ENCODE measurements around the gene ACP5. TPM values are rescaled to one million over a fixed set of nuclear protein-coding genes. Genes with fewer than 3 reads are reported as not detected.

ACP5 gene
- total RNA-seq, 2 experiments from 2014 or later, result 4.7 to 6.2 TPM

- no peak overlapping the region for H3K27ac Mint-ChIP-seq
- TF ChIP-seq CTCF (IDR thresholded peaks at IDR 0.05), result no peak
- H3K4me3 Mint-ChIP-seq, result no peak overlapping the region
Measured at GRCh38 chr19:11534538-11534937, 42.9 kb downstream of the ACP5 start.

GRCh38 chr19:11530432-11530831, 47.0 kb downstream of the ACP5 start:
- no peaks in the 10 kb centered on the region for H3K9me3 Mint-ChIP-seq
- H3K4me3 Mint-ChIP-seq, result no peak overlapping the region
- peak; percentile 6 for ATAC-seq
- peaks cover 31% of the 10 kb centered on the region for H3K4me1 Mint-ChIP-seq (ENCODE audit: low read depth)
- no peak overlapping the region for H3K27ac Mint-ChIP-seq
- ChIA-PET POLR2A (no interaction called here), CTCF (interaction anchor here (1.9 kb wide), 1 partner anchor 48 kb away, joined by 4 read pairs; no protein-coding TSS in a partner anchor)
- H3K27me3 Mint-ChIP-seq, result peaks cover 2% of the 10 kb centered on the region
- no peak for TF ChIP-seq CTCF (IDR thresholded peaks at IDR 0.05)
- peaks cover 5% of the 10 kb centered on the region for H3K36me3 Mint-ChIP-seq (ENCODE audit: low read depth)
- intact Hi-C loops (cut with micrococcal nuclease), result no loop called here
- peak; percentile 74 for DNase-seq

More at GRCh38 chr19:11534538-11534937, 42.9 kb downstream of the ACP5 start:
- intact Hi-C loops (cut with micrococcal nuclease), result no loop called here
- no peak for DNase-seq
- no peak for ATAC-seq
- ChIA-PET CTCF (interaction anchor here (1.4 kb wide), 1 partner anchor 26 kb away, joined by 3 read pairs; no protein-coding TSS in a partner anchor), POLR2A (no interaction called here)
- H3K27me3 Mint-ChIP-seq, result peaks cover 14% of the 10 kb centered on the region
- no peaks in the 10 kb centered on the region for H3K36me3 Mint-ChIP-seq (ENCODE audit: low read depth)
- no peaks in the 10 kb centered on the region for H3K9me3 Mint-ChIP-seq
- H3K4me1 Mint-ChIP-seq (ENCODE audit: low read depth), result peaks cover 26% of the 10 kb centered on the region

GRCh38 chr19:11528551-11529341, 48.7 kb downstream of the ACP5 start, which contains the start of gene ECSIT:
Gene ECSIT, minus strand, starts transcription at chr19:11529134. Its CDS starts 9,964 bp downstream, at chr19:11519170.
- ATAC-seq (peak; percentile 98), DNase-seq (peak; percentile 98)
- H3K27ac Mint-ChIP-seq, result peak within 1 kb of the TSS; percentile 94
- POLR2A ChIA-PET, result interaction anchor here (1.0 to 1.6 kb wide), 9 partner anchors 11 to 69 kb away, joined by 3 to 4 read pairs (median 3); partner anchors contain the start of genes ZNF627 and ZNF653
- H3K27me3 Mint-ChIP-seq, result no peaks in the 10 kb centered on the region
- peaks cover 26% of the 10 kb centered on the region for H3K4me1 Mint-ChIP-seq (ENCODE audit: low read depth)
- no peaks in the 10 kb centered on the region for H3K9me3 Mint-ChIP-seq
- TF ChIP-seq CTCF (IDR thresholded peaks at IDR 0.05), result no peak
- intact Hi-C loops (cut with micrococcal nuclease), result loop anchor here (5.0 kb wide), 1 partner anchor 69 kb away; the partner anchor contains the start of gene ZNF627
- peaks cover 7% of the 10 kb centered on the region for H3K36me3 Mint-ChIP-seq (ENCODE audit: low read depth)
- CTCF ChIA-PET, result interaction anchor here (0.9 to 2.0 kb wide), 5 partner anchors 10 to 57 kb away, joined by 3 to 9 read pairs (median 3); partner anchors contain the start of gene CNN1
- H3K4me3 Mint-ChIP-seq, result peak within 1 kb of the TSS; percentile 97

Other genes with a start within 250 kb of the ACP5 start
- gene RAB3D, start 238.0 kb downstream of the ACP5 start, total RNA-seq, result 1 to 10 TPM; 6.7 to 7.0 TPM
- gene TMEM205, start 231.4 kb downstream of the ACP5 start, total RNA-seq, result 10 to 100 TPM; 24.3 to 25.6 TPM
- 10 to 100 TPM in 1 of 2 experiments, 1 to 10 TPM in 1; 9.7 to 10.5 TPM for gene CCDC159, start 231.1 kb downstream of the ACP5 start, total RNA-seq
- 1 to 10 TPM; 1.2 to 1.8 TPM for gene PLPPR2, start 222.2 kb downstream of the ACP5 start, total RNA-seq
- gene SWSAP1, start 203.0 kb downstream of the ACP5 start, total RNA-seq, result 1 to 10 TPM; 1.5 to 1.8 TPM
- gene EPOR, start 193.3 kb downstream of the ACP5 start, total RNA-seq, result 1 to 10 TPM; 7.0 to 9.8 TPM
- not detected for gene RGL3, start 158.3 kb downstream of the ACP5 start, total RNA-seq
- gene ODAD3, start 142.5 kb downstream of the ACP5 start, total RNA-seq, result under 1 TPM; 0.47 to 0.70 TPM
- 100 to 1,000 TPM; 207 to 211 TPM for gene PRKCSH, start 142.0 kb downstream of the ACP5 start, total RNA-seq
- not detected for gene ELAVL3, start 96.6 kb downstream of the ACP5 start, total RNA-seq
- gene ZNF653, start 71.8 kb downstream of the ACP5 start, total RNA-seq, result 10 to 100 TPM; 11.1 to 14.7 TPM
- gene ECSIT, start 48.5 kb downstream of the ACP5 start, total RNA-seq, result 10 to 100 TPM; 51.2 to 53.9 TPM
- gene CNN1, start 38.8 kb downstream of the ACP5 start, total RNA-seq, result not detected
- 10 to 100 TPM; 41.3 to 45.7 TPM for gene ELOF1, start 18.4 kb downstream of the ACP5 start, total RNA-seq
- gene ZNF627, start 19.8 kb upstream of the ACP5 start, total RNA-seq, result 1 to 10 TPM; 6.1 to 6.5 TPM
- 1 to 10 TPM; 3.3 to 3.9 TPM for gene ZNF823, start 161.3 kb upstream of the ACP5 start, total RNA-seq
- 1 to 10 TPM; 3.6 to 4.3 TPM for gene ZNF441, start 189.4 kb upstream of the ACP5 start, total RNA-seq
- 1 to 10 TPM in 1 of 2 experiments, under 1 TPM in 1; 0.76 to 1.4 TPM for gene ZNF491, start 220.9 kb upstream of the ACP5 start, total RNA-seq
- 1 to 10 TPM; 7.7 to 8.8 TPM for gene ZNF440, start 236.6 kb upstream of the ACP5 start, total RNA-seq